OCI-LY1 (cell line): Measurements from ENCODE around the gene CAMK1G.

ENCODE experiments used
- H2AFZ ChIP-seq: fragments of 200-600 bp; sonication (generic), shearing (Covaris generic); 2 replicates; pipeline ENCODE4 v1.6.0; 2014; ENCODE audit warnings: antibody characterized with exemption, mild to moderate bottlenecking, low read length
- H3F3A ChIP-seq: fragments of 200-600 bp; sonication (generic), shearing (Covaris generic); 2 replicates; pipeline ENCODE4 v1.6.0; 2014; ENCODE audit warnings: mild to moderate bottlenecking, antibody characterized with exemption, low read length, moderate library complexity; ENCODE audit not compliant: insufficient read depth
- H3K27ac ChIP-seq: fragments of 200-600 bp; sonication (generic); 2 replicates; pipeline ENCODE4 v1.5.1; 2014; ENCODE audit warnings: low read length, mixed run types, mild to moderate bottlenecking, low read depth; ENCODE audit not compliant: poor library complexity, severe bottlenecking
- H3K27me3 ChIP-seq: fragments of 200-600 bp; sonication (generic); 2 replicates; pipeline ENCODE4 v1.6.0; 2014; ENCODE audit warnings: antibody characterized with exemption, mild to moderate bottlenecking, low read length, moderate library complexity; ENCODE audit not compliant: insufficient read depth
- H3K36me3 ChIP-seq: fragments of 200-600 bp; sonication (generic); 2 replicates; pipeline ENCODE4 v1.6.1; 2014; ENCODE audit warnings: mild to moderate bottlenecking, antibody characterized with exemption, low read length, moderate library complexity, mixed read lengths; ENCODE audit not compliant: insufficient read depth
- H3K4me1 ChIP-seq: fragments of 200-600 bp; sonication (generic); 2 replicates; pipeline ENCODE4 v1.5.1; 2014; ENCODE audit warnings: mild to moderate bottlenecking, low read length, moderate library complexity; ENCODE audit not compliant: insufficient read depth, severe bottlenecking
- H3K4me2 ChIP-seq: fragments of 200-600 bp; sonication (generic), shearing (Covaris generic); 2 replicates; pipeline ENCODE4 v1.6.1; 2014; ENCODE audit warnings: low read length
- H3K4me3 ChIP-seq: fragments of 200-600 bp; sonication (generic); 2 replicates; pipeline ENCODE4 v1.5.1; 2014; ENCODE audit warnings: low read length, low read depth, mild to moderate bottlenecking, mixed read lengths; ENCODE audit not compliant: poor library complexity, severe bottlenecking
- H3K79me2 ChIP-seq: fragments of 200-600 bp; shearing (Covaris generic); 2 replicates; pipeline ENCODE4 v1.6.1; 2016; ENCODE audit warnings: mixed run types, low read length, mixed read lengths; ENCODE audit not compliant: insufficient read depth
- H3K9ac ChIP-seq: fragments of 200-600 bp; sonication (generic), shearing (Covaris generic); 2 replicates; pipeline ENCODE4 v1.6.1; 2014; ENCODE audit warnings: mild to moderate bottlenecking, low read length, mixed read lengths
- H3K9me2 ChIP-seq: fragments of 200-600 bp; sonication (generic), shearing (Covaris generic); 2 replicates; pipeline ENCODE4 v1.6.1; 2014; ENCODE audit warnings: low read depth, mild to moderate bottlenecking, low read length, mixed read lengths
- H3K9me3 ChIP-seq: fragments of 200-600 bp; shearing (Covaris generic); 2 replicates; pipeline ENCODE4 v1.6.1; 2014; ENCODE audit warnings: low read length, mixed read lengths
- H4K20me1 ChIP-seq: fragments of 200-600 bp; sonication (generic), shearing (Covaris generic); 2 replicates; pipeline ENCODE4 v1.6.0; 2016; ENCODE audit warnings: mild to moderate bottlenecking, low read length; ENCODE audit not compliant: insufficient read depth
- EZH2 ChIP-seq: fragments of 200-600 bp; sonication (generic), shearing (Covaris generic); IDR thresholded peaks from 2 replicates; pipeline ENCODE4 v1.8.0; 2017; ENCODE audit warnings: borderline replicate concordance, mixed run types, mild to moderate bottlenecking, antibody characterized with exemption, low read length, moderate library complexity, mixed read lengths
- TF ChIP-seq, protein P1 (sequence below): fragments of 200-600 bp; sonication (generic), shearing (Covaris generic); IDR thresholded peaks from 2 replicates; pipeline ENCODE4 v1.5.1; 2017; ENCODE audit warnings: mild to moderate bottlenecking, antibody characterized with exemption, low read length, moderate library complexity, mixed read lengths

CAMK1G gene

DNA sequence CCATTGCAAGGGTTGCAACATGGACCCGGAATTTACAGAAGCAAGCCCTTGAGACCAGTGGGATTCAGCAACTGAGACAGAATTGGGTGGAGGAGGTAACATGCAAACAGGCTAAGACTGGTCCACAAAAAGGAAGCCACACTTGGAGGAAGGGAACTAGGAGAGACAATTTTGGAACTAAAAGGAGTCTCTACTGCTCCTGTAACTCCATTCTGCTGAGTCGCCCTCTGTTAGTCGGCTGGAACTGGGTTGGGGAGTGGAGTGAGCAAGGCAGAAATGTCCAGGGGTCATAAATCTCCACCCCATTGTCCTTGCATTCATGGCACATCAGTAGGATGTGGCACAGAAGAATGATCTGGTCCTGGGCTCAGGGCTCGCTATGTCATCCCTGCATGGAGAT, 63.6 kb downstream of the CAMK1G start:
- no peaks in the 10 kb centered on the region for H3K9me3 ChIP-seq
- no peak overlapping the region for H2AFZ ChIP-seq
- H3K9ac ChIP-seq, result no peak overlapping the region
- TF ChIP-seq, protein P1, sequence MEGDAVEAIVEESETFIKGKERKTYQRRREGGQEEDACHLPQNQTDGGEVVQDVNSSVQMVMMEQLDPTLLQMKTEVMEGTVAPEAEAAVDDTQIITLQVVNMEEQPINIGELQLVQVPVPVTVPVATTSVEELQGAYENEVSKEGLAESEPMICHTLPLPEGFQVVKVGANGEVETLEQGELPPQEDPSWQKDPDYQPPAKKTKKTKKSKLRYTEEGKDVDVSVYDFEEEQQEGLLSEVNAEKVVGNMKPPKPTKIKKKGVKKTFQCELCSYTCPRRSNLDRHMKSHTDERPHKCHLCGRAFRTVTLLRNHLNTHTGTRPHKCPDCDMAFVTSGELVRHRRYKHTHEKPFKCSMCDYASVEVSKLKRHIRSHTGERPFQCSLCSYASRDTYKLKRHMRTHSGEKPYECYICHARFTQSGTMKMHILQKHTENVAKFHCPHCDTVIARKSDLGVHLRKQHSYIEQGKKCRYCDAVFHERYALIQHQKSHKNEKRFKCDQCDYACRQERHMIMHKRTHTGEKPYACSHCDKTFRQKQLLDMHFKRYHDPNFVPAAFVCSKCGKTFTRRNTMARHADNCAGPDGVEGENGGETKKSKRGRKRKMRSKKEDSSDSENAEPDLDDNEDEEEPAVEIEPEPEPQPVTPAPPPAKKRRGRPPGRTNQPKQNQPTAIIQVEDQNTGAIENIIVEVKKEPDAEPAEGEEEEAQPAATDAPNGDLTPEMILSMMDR, result no peak
- TF ChIP-seq EZH2, result no peak
- no peaks in the 10 kb centered on the region for H3K4me1 ChIP-seq
- no peaks in the 10 kb centered on the region for H3F3A ChIP-seq
- no peak overlapping the region for H3K4me2 ChIP-seq
- no peaks in the 10 kb centered on the region for H3K27me3 ChIP-seq
- H3K4me3 ChIP-seq, result no peak overlapping the region
- no peaks in the 10 kb centered on the region for H3K36me3 ChIP-seq
- no peak overlapping the region for H3K27ac ChIP-seq
- H3K9me2 ChIP-seq, result no peaks in the 10 kb centered on the region
- no peaks in the 10 kb centered on the region for H4K20me1 ChIP-seq
- H3K79me2 ChIP-seq, result no peaks in the 10 kb centered on the region

DNA sequence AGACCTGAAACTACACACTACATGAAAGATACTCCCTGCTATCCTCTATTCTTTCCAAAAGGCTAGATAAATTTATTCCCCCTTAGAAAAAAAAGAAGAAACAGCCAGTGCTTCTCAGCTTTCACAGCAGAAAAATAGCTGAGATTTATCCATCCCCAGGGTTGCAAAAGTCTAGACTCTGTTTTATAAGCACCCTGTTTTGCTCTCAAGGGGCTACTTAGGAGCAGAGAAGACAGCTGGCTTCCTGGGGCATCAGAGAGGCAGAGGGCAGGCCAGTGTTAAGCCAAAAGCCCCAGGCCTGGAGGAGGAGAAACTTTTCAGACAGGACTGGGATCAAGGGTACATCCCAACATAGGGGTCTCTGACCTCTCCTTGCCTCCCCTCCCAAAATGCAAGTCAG, 64.8 kb downstream of the CAMK1G start:
- Histone ChIP-seq H3K9me2 (no peaks in the 10 kb centered on the region), H3K9me3 (no peaks in the 10 kb centered on the region), H3K4me2 (no peak overlapping the region), H3K36me3 (no peaks in the 10 kb centered on the region), H3K27ac (no peak overlapping the region), H3K4me1 (no peaks in the 10 kb centered on the region), H3K9ac (no peak overlapping the region), H3K4me3 (no peak overlapping the region), H4K20me1 (no peaks in the 10 kb centered on the region), H3F3A (no peaks in the 10 kb centered on the region), H3K79me2 (no peaks in the 10 kb centered on the region), H2AFZ (no peak overlapping the region), H3K27me3 (no peaks in the 10 kb centered on the region)
- TF ChIP-seq, protein P1, result no peak
- no peak for TF ChIP-seq EZH2

DNA sequence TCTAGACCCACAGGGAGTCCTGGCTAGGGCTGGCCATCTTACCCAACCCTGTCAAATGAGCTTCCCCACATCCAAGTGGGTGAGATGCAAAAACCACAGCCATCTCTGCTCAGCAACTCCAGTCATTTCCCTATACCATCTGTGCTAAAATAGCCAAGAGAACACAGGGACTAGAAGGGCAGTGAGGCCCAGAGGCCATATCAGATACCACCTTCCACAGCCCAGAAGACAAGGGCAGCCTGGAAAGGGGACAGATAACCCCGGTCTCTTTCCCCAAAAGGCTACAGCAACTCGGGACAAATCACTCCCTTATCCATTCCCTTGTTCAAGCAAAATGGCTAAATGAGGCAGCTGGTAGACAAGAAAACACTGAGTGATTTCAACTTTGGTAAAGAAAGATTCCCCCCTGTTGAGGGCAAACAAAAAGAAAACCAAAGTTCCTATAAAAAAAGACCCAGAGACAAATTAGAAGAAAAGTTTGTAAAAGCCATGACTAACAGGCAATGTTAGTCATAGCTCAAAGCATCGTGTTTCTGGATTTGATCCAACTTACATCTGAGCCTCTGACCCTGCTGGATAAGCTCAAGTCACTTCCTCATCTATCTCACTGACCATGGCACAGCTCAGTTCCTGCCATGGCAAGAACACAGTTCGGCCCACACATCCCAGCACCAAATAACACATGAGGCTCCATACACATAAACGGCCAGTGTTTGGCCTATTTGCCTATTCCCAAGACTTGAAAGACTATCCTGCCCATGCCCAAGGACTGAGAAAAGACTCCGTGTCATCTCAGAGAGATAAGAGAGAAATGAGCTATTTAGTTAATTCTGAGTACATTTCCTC, 65.6 kb downstream of the CAMK1G start:
- no peak overlapping the region for H3K4me3 ChIP-seq
- H3K4me1 ChIP-seq, result no peaks in the 10 kb centered on the region
- no peaks in the 10 kb centered on the region for H3K36me3 ChIP-seq
- no peaks in the 10 kb centered on the region for H3K79me2 ChIP-seq
- H3K27me3 ChIP-seq, result no peaks in the 10 kb centered on the region
- H4K20me1 ChIP-seq, result no peaks in the 10 kb centered on the region
- TF ChIP-seq, protein P1, result no peak
- no peak for TF ChIP-seq EZH2
- H3K27ac ChIP-seq, result no peak overlapping the region
- no peaks in the 10 kb centered on the region for H3K9me3 ChIP-seq
- H3F3A ChIP-seq, result no peaks in the 10 kb centered on the region
- no peak overlapping the region for H3K4me2 ChIP-seq
- H3K9me2 ChIP-seq, result no peaks in the 10 kb centered on the region
- no peak overlapping the region for H2AFZ ChIP-seq
- H3K9ac ChIP-seq, result no peak overlapping the region
